Uterus (tissue), 4 donors: ENCODE results near the gene SPRED3. TPM values are rescaled to one million over a fixed set of nuclear protein-coding genes. Genes with fewer than 3 reads are reported as not detected.
"Not testable (repeated sequence)": the region's sequence is repeated elsewhere in the genome, so short reads cannot be mapped to it uniquely, and the experiment has no call there.

Experiments
- DNase-seq, 2 donors: peaks; one replicate each; pipeline ENCODE4 v3.0.0-alpha.2; 2019 to 2020
- H3K27ac ChIP-seq, 2 donors: fragments of 200-600 bp; sonication (generic); 1 replicate in 1 of 2; 2 replicates in 1 of 2; pipeline ENCODE4 v1.5.1; 2016 to 2018
- H3K27me3 ChIP-seq, 2 donors: fragments of 200-600 bp; sonication (generic); one replicate each; pipeline ENCODE4 v1.5.1; 2018 to 2019; ENCODE audit warnings: control low read depth in 1 of 2
- H3K36me3 ChIP-seq, 2 donors: fragments of 200-600 bp; sonication (generic); one replicate each; pipeline ENCODE4 v1.5.1; 2019; ENCODE audit warnings: control low read depth in 1 of 2
- H3K4me1 ChIP-seq, 2 donors: fragments of 200-600 bp; sonication (generic); one replicate each; pipeline ENCODE4 v1.5.1; 2018 to 2019; ENCODE audit warnings: control low read depth in 1 of 2
- H3K4me3 ChIP-seq, 2 donors: fragments of 200-600 bp; sonication (generic); 1 replicate in 1 of 2; 2 replicates in 1 of 2; pipeline ENCODE4 v1.5.1; 2018 to 2019; ENCODE audit warnings: mild to moderate bottlenecking in 1 of 2
- H3K9me3 ChIP-seq, 2 donors: fragments of 200-600 bp; sonication (generic); one replicate each; pipeline ENCODE4 v1.5.1; 2019; ENCODE audit warnings: control low read depth in 1 of 2
- CTCF ChIP-seq, 4 experiments: fragments of 200-600 bp in 2 of 4; fragments of 450-650 bp in 2 of 4; sonication (generic) in 2 of 4; IDR thresholded peaks; one replicate each; pipeline ENCODE4 v1.5.1; 2016 to 2019; ENCODE audit warnings: antibody characterized with exemption in 4 of 4, mild to moderate bottlenecking in 2 of 4, moderate library complexity in 1 of 4
- POLR2A ChIP-seq, 2 donors: fragments of 450-650 bp; IDR thresholded peaks; one replicate each; pipeline ENCODE4 v1.6.1; 2016; ENCODE audit warnings: antibody characterized with exemption in 2 of 2, mild to moderate bottlenecking in 1 of 2, moderate library complexity in 1 of 2
- intact Hi-C: fragments of 100-400 bp; cut with DNase I; formaldehyde crosslinking; loops from one replicate; pipeline ENCODE4 v1.15.1; 2023; ENCODE audit warnings: low total_unique reads
- total RNA-seq, 4 donors: library from RNA; depleted of rRNA in 3 of 4; stranded (reverse); fragments of >200 nt in 3 of 4; gene quantifications; one replicate each; pipeline versions ENCODE4 v1.1.0 to v1.2.4, GENCODE V29; 2014 to 2023
- donor health status: DM: yes; HTN: yes; CAD: no.

Gene SPRED3
- total RNA-seq, 4 donors from 2014 or later: 0.88 to 5.7 TPM; not detected in 2

GRCh38 chr19:38362076-38362945, 26.2 kb upstream of the SPRED3 start:
- Histone ChIP-seq H3K9me3 (no peaks in the 10 kb centered on the region), H3K36me3 (no peaks in the 10 kb centered on the region), H3K27me3 (no peaks in the 10 kb centered on the region), H3K27ac (no peak overlapping the region), H3K4me1 (no peaks in the 10 kb centered on the region), H3K4me3 (peak overlapping the region; percentile 36)
- DNase-seq: peak; percentile 68 to 70
- intact Hi-C loops: no loop called here
- TF ChIP-seq POLR2A (IDR thresholded peaks at IDR 0.05) (no peak), CTCF (IDR thresholded peaks at IDR 0.05) (no peak)

DNA sequence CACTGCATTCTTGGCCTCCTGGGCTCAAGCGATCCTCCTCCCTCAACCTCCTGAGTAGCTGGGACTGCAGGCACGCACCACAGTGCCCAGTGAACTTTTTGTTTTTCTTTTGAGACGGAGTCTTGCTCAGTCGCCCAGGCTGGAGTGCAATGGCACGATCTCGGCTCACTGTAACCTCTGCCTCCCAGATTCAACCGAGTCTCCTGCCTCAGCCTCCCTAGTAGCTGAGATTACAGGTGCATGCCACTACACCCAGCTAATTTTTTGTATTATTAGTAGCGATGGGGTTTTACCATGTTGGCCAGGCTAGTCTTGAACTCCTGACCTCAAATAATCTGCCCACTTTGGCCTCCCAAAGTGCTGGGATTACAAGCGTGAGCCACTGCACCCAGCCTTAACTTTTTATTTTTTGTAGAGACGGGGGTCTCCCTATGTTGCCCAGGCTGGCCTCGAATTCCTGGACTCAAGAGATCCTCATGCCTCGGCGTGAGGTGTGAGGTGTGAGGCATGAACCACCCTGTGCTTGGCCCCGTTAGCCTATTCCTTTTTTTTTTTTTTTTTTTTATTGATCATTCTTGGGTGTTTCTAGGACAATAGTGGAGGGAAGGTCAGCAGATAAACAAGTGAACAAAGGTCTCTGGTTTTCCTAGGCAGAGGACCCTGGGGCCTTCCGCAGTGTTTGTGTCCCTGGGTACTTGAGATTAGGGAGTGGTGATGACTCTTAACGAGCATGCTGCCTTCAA, 25.4 kb upstream of the SPRED3 start:
- not testable (repeated sequence) for H3K9me3 ChIP-seq, H3K4me3 ChIP-seq

GRCh38 chr19:38367041-38367440, 21.5 kb upstream of the SPRED3 start:
- H3K36me3 ChIP-seq: no peaks in the 10 kb centered on the region
- no peak overlapping the region for H3K4me3 ChIP-seq
- TF ChIP-seq CTCF (IDR thresholded peaks at IDR 0.05) (no peak), POLR2A (IDR thresholded peaks at IDR 0.05) (no peak)
- no peak for DNase-seq
- intact Hi-C loops: no loop called here
- H3K4me1 ChIP-seq: no peaks in the 10 kb centered on the region
- no peak overlapping the region for H3K27ac ChIP-seq
- H3K27me3 ChIP-seq: no peaks in the 10 kb centered on the region
- H3K9me3 ChIP-seq: no peaks in the 10 kb centered on the region

More for the DNA sequence above, 25.4 kb upstream of the SPRED3 start:
- H3K27ac ChIP-seq, DNase-seq, H3K36me3 ChIP-seq, intact Hi-C loops, H3K27me3 ChIP-seq, H3K4me1 ChIP-seq: not testable (repeated sequence)

GRCh38 chr19:38369584-38369983, 18.9 kb upstream of the SPRED3 start:
- Histone ChIP-seq H3K36me3 (no peaks in the 10 kb centered on the region), H3K4me3 (no peak overlapping the region), H3K4me1 (no peaks in the 10 kb centered on the region), H3K27ac (no peak overlapping the region), H3K27me3 (no peaks in the 10 kb centered on the region), H3K9me3 (no peaks in the 10 kb centered on the region)
- intact Hi-C loops: no loop called here
- TF ChIP-seq CTCF (IDR thresholded peaks at IDR 0.05): no peak
- no peak for TF ChIP-seq POLR2A (IDR thresholded peaks at IDR 0.05)
- no peak for DNase-seq

GRCh38 chr19:38370299-38370698, 18.2 kb upstream of the SPRED3 start:
- intact Hi-C loops: loop anchor here (5.0 kb wide), 1 partner anchor 33 kb away; the partner anchor contains the start of gene CATSPERG

More at GRCh38 chr19:38370299-38370698, 18.2 kb upstream of the SPRED3 start:
- H3K4me1 ChIP-seq: peaks cover 0 to 2% of the 10 kb centered on the region in 2 donors
- H3K4me3 ChIP-seq: no peak overlapping the region
- H3K36me3 ChIP-seq: no peaks in the 10 kb centered on the region
- TF ChIP-seq CTCF (IDR thresholded peaks at IDR 0.05) (no peak), POLR2A (IDR thresholded peaks at IDR 0.05) (no peak)
- no peak overlapping the region for H3K27ac ChIP-seq
- no peaks in the 10 kb centered on the region for H3K9me3 ChIP-seq
- no peak for DNase-seq
- no peaks in the 10 kb centered on the region for H3K27me3 ChIP-seq
